HepG2 (cell line): ENCODE results near the gene ZFAND6. TPM values are rescaled to one million over a fixed set of nuclear protein-coding genes. Genes with fewer than 3 reads are reported as not detected.

Source experiments
- EED ChIP-seq: sonication (generic); formaldehyde crosslinking; IDR thresholded peaks from 2 replicates; pipeline ENCODE4 v1.5.0; 2020; ENCODE audit warnings: mild to moderate bottlenecking, missing genetic modification reagents
- ELF1 ChIP-seq: sonication (generic); formaldehyde crosslinking; IDR thresholded peaks from 2 replicates; pipeline ENCODE4 v1.4.0; 2020; ENCODE audit warnings: missing genetic modification reagents
- GRHL1 ChIP-seq: sonication (generic); formaldehyde crosslinking; conservative IDR thresholded peaks from 2 replicates; pipeline ENCODE4 v1.8.0; 2022; ENCODE audit warnings: missing genetic modification reagents
- MAFF ChIP-seq: IDR thresholded peaks from 2 replicates; pipeline ENCODE4 v1.6.1; 2011; ENCODE audit warnings: low read depth, low read length, improper control_type of control experiment
- NFAT5 ChIP-seq: sonication (generic); formaldehyde crosslinking; IDR thresholded peaks from 2 replicates; pipeline ENCODE4 v1.4.0; 2020; ENCODE audit warnings: missing genetic modification reagents
- PRPF4 ChIP-seq: fragments of 200-400 bp; formaldehyde crosslinking; IDR thresholded peaks from 2 replicates; pipeline ENCODE4 v1.6.1; 2016; ENCODE audit warnings: low read length, low read depth; ENCODE audit not compliant: poor library complexity, severe bottlenecking
- SMYD3 ChIP-seq: sonication (generic); formaldehyde crosslinking; IDR thresholded peaks from 2 replicates; pipeline ENCODE4 v1.8.1; 2023; ENCODE audit warnings: mild to moderate bottlenecking, missing genetic modification reagents
- TARDBP ChIP-seq: sonication (generic); formaldehyde crosslinking; IDR thresholded peaks from 2 replicates; pipeline ENCODE4 v1.8.0; 2022; ENCODE audit warnings: mild to moderate bottlenecking, missing genetic modification reagents
- ZBTB49 ChIP-seq: sonication (generic); formaldehyde crosslinking; IDR thresholded peaks from 2 replicates; pipeline ENCODE4 v1.4.0; 2020; ENCODE audit warnings: missing genetic modification reagents, borderline replicate concordance
- ZFAT ChIP-seq: sonication (generic); formaldehyde crosslinking; conservative IDR thresholded peaks from 2 replicates; pipeline ENCODE4 v1.8.1; 2023; ENCODE audit warnings: missing genetic modification reagents, inconsistent platforms
- ZMAT5 ChIP-seq: sonication (generic); formaldehyde crosslinking; IDR thresholded peaks from 2 replicates; pipeline ENCODE4 v1.5.0; 2020; ENCODE audit warnings: mild to moderate bottlenecking, low read depth, missing genetic modification reagents, borderline replicate concordance
- ZNF280B ChIP-seq: sonication (generic); formaldehyde crosslinking; IDR thresholded peaks from 2 replicates; pipeline ENCODE4 v1.5.0; 2020; ENCODE audit warnings: missing genetic modification reagents, mild to moderate bottlenecking, borderline replicate concordance
- ZNF317 ChIP-seq: sonication (generic); formaldehyde crosslinking; IDR thresholded peaks from 2 replicates; pipeline ENCODE4 v1.5.0; 2020; ENCODE audit warnings: mild to moderate bottlenecking, missing genetic modification reagents
- ZNF605 ChIP-seq: sonication (generic); formaldehyde crosslinking; IDR thresholded peaks from 2 replicates; pipeline ENCODE4 v1.8.0; 2022; ENCODE audit warnings: mild to moderate bottlenecking, missing genetic modification reagents
- ZNF704 ChIP-seq: sonication (generic); formaldehyde crosslinking; IDR thresholded peaks from 2 replicates; pipeline ENCODE4 v1.8.1; 2023; ENCODE audit warnings: mild to moderate bottlenecking, inconsistent platforms, moderate library complexity, missing genetic modification reagents, borderline replicate concordance
- polyA plus RNA-seq, 8 experiments: library from polyadenylated mRNA; depleted of rRNA in 3 of 8; stranded (reverse) in 7 of 8; unstranded in 1 of 8; fragments of >200 nt; fragmentation: Illumina TruSeq in 4 of 8; extraction: Trizol in 4 of 8; gene quantifications; 2 replicates each; pipeline versions ENCODE4 v1.2.1 to v1.2.3, GENCODE V29; 2011 to 2016; ENCODE audit warnings: low read depth in 4 of 8, missing spikeins in 1 of 8, mixed read lengths in 1 of 8; ENCODE audit not compliant: insufficient read depth in 1 of 8
- total RNA-seq, 5 experiments: library from RNA; depleted of rRNA; stranded (reverse); fragments of >200 nt; fragmentation: Illumina TruSeq; extraction: Trizol; gene quantifications; 2 replicates each; pipeline ENCODE4 v1.2.3, GENCODE V29; 2016; ENCODE audit warnings: low read depth in 1 of 5

Gene ZFAND6
- total and polyA plus RNA-seq, 2 of the 13 experiments (the other 11 are each of a cell fraction or from before 2014, with no cell fraction given): 84.2 to 115 TPM

GRCh38 chr15:80160570-80161156 lies 101.2 kb downstream of the ZFAND6 start (continued):
- TF ChIP-seq ZNF317 (CRISPR knock-in tag) (0 out of 2 replicates have a peak, but pooled peaks have one; percentile 24), GRHL1 (CRISPR knock-in tag) (no peak), SMYD3 (CRISPR knock-in tag) (0 out of 2 replicates have a peak, but pooled peaks have one; percentile 25), ELF1 (CRISPR knock-in tag) (peak; percentile 83), ZFAT (no peak; the same call in 1 of the 2 replicates), ZNF280B (CRISPR knock-in tag) (no peak), PRPF4 (no peak), TARDBP (CRISPR knock-in tag) (peak; percentile 64; the same call in 1 of the 2 replicates), EED (CRISPR knock-in tag) (no peak), ZNF704 (CRISPR knock-in tag) (no peak), ZNF605 (no peak), ZMAT5 (CRISPR knock-in tag) (no peak), NFAT5 (CRISPR knock-in tag) (no peak), MAFF (peak; percentile 97), ZBTB49 (no peak)
